GM15510 (cell line): Measurements from ENCODE around the gene OR4D1.

Experiments
- POLR2A ChIP-seq: IDR thresholded peaks from 3 replicates; pipeline ENCODE4 v1.6.1; 2011; ENCODE audit warnings: borderline replicate concordance; ENCODE audit not compliant: insufficient read length; ENCODE audit errors: extremely low read depth

The OR4D1 gene

GRCh38 chr17:58147930-58148434 is at the start of gene OR4D1:
OR4D1 (plus strand) TSS chr17:58148384; CDS start chr17:58155154, 6,770 bp downstream.
- TF ChIP-seq POLR2A: no peak

GRCh38 chr17:58100506-58100905 is 47.7 kb upstream of the OR4D1 start:
- no peak for TF ChIP-seq POLR2A

- TF ChIP-seq POLR2A: no peak
Observed at GRCh38 chr17:58105093-58105492, 43.1 kb upstream of the OR4D1 start.

GRCh38 chr17:58107306-58107705 is 40.9 kb upstream of the OR4D1 start:
- TF ChIP-seq POLR2A: no peak

GRCh38 chr17:58109197-58109596 is 39.0 kb upstream of the OR4D1 start:
- no peak for TF ChIP-seq POLR2A

GRCh38 chr17:58110012-58110411 is 38.2 kb upstream of the OR4D1 start:
- no peak for TF ChIP-seq POLR2A

- no peak for TF ChIP-seq POLR2A
Observed at GRCh38 chr17:58111676-58112075, 36.5 kb upstream of the OR4D1 start.

- no peak for TF ChIP-seq POLR2A
Observed at GRCh38 chr17:58112970-58113631, 35.1 kb upstream of the OR4D1 start.

GRCh38 chr17:58113947-58114346 is 34.2 kb upstream of the OR4D1 start:
- no peak for TF ChIP-seq POLR2A

- TF ChIP-seq POLR2A: no peak
Observed at GRCh38 chr17:58117382-58117781, 30.8 kb upstream of the OR4D1 start.

- TF ChIP-seq POLR2A: no peak
Observed at GRCh38 chr17:58119491-58119890, 28.7 kb upstream of the OR4D1 start.

GRCh38 chr17:58120195-58120822 is 27.9 kb upstream of the OR4D1 start:
- TF ChIP-seq POLR2A: no peak

GRCh38 chr17:58121925-58122324 is 26.3 kb upstream of the OR4D1 start:
- TF ChIP-seq POLR2A: no peak

GRCh38 chr17:58127846-58128245 is 20.3 kb upstream of the OR4D1 start:
- TF ChIP-seq POLR2A: no peak

GRCh38 chr17:58136669-58137279 is 11.4 kb upstream of the OR4D1 start:
- TF ChIP-seq POLR2A: no peak

- no peak for TF ChIP-seq POLR2A
Observed at GRCh38 chr17:58141505-58141904, 6.7 kb upstream of the OR4D1 start.
